Cardiac muscle cell (in vitro differentiated cells and primary cell): ENCODE results near the gene GSC2. TPM values are rescaled to one million over a fixed set of nuclear protein-coding genes. Genes with fewer than 3 reads are reported as not detected.

Experiments used
- DNase-seq, 2 donors: peaks; one replicate each; pipeline versions ENCODE4 v3.0.0 to v3.0.0-alpha.2; 2010 to 2017; ENCODE audit warnings: low read depth in 1 of 2, low spot score in 1 of 2
- H3K27ac ChIP-seq: fragments of 200-600 bp; sonication (generic); 2 replicates; pipeline ENCODE4 v1.5.1; 2016
- H3K27me3 ChIP-seq: fragments of 200-600 bp; sonication (generic); 2 replicates; pipeline ENCODE4 v1.6.0; 2016; ENCODE audit warnings: control low read depth
- H3K36me3 ChIP-seq: fragments of 200-600 bp; sonication (generic); 2 replicates; pipeline ENCODE4 v1.5.1; 2016; ENCODE audit warnings: control low read depth
- H3K4me1 ChIP-seq: fragments of 200-600 bp; sonication (generic); 2 replicates; pipeline ENCODE4 v1.8.1; 2017; ENCODE audit warnings: low read depth, mild to moderate bottlenecking, mixed run types
- H3K4me3 ChIP-seq: fragments of 200-600 bp; sonication (generic); 2 replicates; pipeline ENCODE4 v1.5.1; 2016; ENCODE audit warnings: mild to moderate bottlenecking
- H3K9me3 ChIP-seq: fragments of 200-600 bp; sonication (generic); 2 replicates; pipeline ENCODE4 v1.5.1; 2017; ENCODE audit warnings: low read depth, mild to moderate bottlenecking, control low read depth
- CTCF ChIP-seq: IDR thresholded peaks from 2 replicates; pipeline ENCODE4 v1.5.1; 2012; ENCODE audit warnings: low read depth, mild to moderate bottlenecking, low read length
- polyA plus RNA-seq: library from polyadenylated mRNA; unstranded; fragments of >200 nt; fragmentation: Nextera tagmentation; extraction: Ambion mirVana; gene quantifications from 2 replicates; pipeline ENCODE4 v1.2.1, GENCODE V29; 2016
- total RNA-seq: library from RNA; depleted of rRNA; stranded (reverse); fragments of >200 nt; gene quantifications from 2 replicates; pipeline ENCODE4 v1.2.3, GENCODE V29; 2016

The GSC2 gene
- total and polyA plus RNA-seq, 2 experiments from 2014 or later = not detected

- Histone ChIP-seq H3K36me3 (no peaks in the 10 kb centered on the region), H3K4me1 (no peaks in the 10 kb centered on the region), H3K4me3 (no peak overlapping the region), H3K27me3 (no peaks in the 10 kb centered on the region), H3K9me3 (no peaks in the 10 kb centered on the region), H3K27ac (no peak overlapping the region)
- no peak for DNase-seq
- no peak for TF ChIP-seq CTCF
Measured at GRCh38 chr22:19114984-19115552, 35.0 kb downstream of the GSC2 start.

GRCh38 chr22:19113429-19113828 is 36.7 kb downstream of the GSC2 start:
- no peak for TF ChIP-seq CTCF
- H3K4me1 ChIP-seq = no peaks in the 10 kb centered on the region
- DNase-seq = no peak
- no peaks in the 10 kb centered on the region for H3K36me3 ChIP-seq
- no peak overlapping the region for H3K27ac ChIP-seq
- H3K27me3 ChIP-seq = no peaks in the 10 kb centered on the region
- H3K9me3 ChIP-seq = no peaks in the 10 kb centered on the region
- no peak overlapping the region for H3K4me3 ChIP-seq

- H3K27ac ChIP-seq = no peak overlapping the region
- TF ChIP-seq CTCF = no peak
- no peaks in the 10 kb centered on the region for H3K4me1 ChIP-seq
- no peak overlapping the region for H3K4me3 ChIP-seq
- H3K27me3 ChIP-seq = no peaks in the 10 kb centered on the region
- DNase-seq = no peak
- no peaks in the 10 kb centered on the region for H3K36me3 ChIP-seq
- H3K9me3 ChIP-seq = no peaks in the 10 kb centered on the region
Measured at GRCh38 chr22:19111584-19111983, 38.5 kb downstream of the GSC2 start.

- H3K27ac ChIP-seq = no peak overlapping the region
- no peaks in the 10 kb centered on the region for H3K9me3 ChIP-seq
- H3K27me3 ChIP-seq = no peaks in the 10 kb centered on the region
- no peak for TF ChIP-seq CTCF
- no peaks in the 10 kb centered on the region for H3K4me1 ChIP-seq
- H3K4me3 ChIP-seq = no peak overlapping the region
- DNase-seq = no peak
- H3K36me3 ChIP-seq = no peaks in the 10 kb centered on the region
Measured at GRCh38 chr22:19111140-19111539, 39.0 kb downstream of the GSC2 start.

- no peak overlapping the region for H3K27ac ChIP-seq
- no peak for DNase-seq
- no peak overlapping the region for H3K4me3 ChIP-seq
- no peaks in the 10 kb centered on the region for H3K36me3 ChIP-seq
- no peaks in the 10 kb centered on the region for H3K27me3 ChIP-seq
- no peak for TF ChIP-seq CTCF
- no peaks in the 10 kb centered on the region for H3K4me1 ChIP-seq
- H3K9me3 ChIP-seq = no peaks in the 10 kb centered on the region
Measured at GRCh38 chr22:19110646-19111045, 39.4 kb downstream of the GSC2 start.

GRCh38 chr22:19110064-19110458 is 40.0 kb downstream of the GSC2 start:
- no peak for DNase-seq
- Histone ChIP-seq H3K4me1 (no peaks in the 10 kb centered on the region), H3K27ac (no peak overlapping the region), H3K27me3 (no peaks in the 10 kb centered on the region), H3K9me3 (no peaks in the 10 kb centered on the region), H3K36me3 (no peaks in the 10 kb centered on the region), H3K4me3 (no peak overlapping the region)
- no peak for TF ChIP-seq CTCF
